Endothelial cell of umbilical vein (primary cell): ENCODE results near the gene PLXNA4. TPM values are rescaled to one million over a fixed set of nuclear protein-coding genes. Genes with fewer than 3 reads are reported as not detected.

ENCODE experiments used
- BruUV-seq: library from RNA; stranded (reverse); fragments of 400-500 nt; replicated peaks from 2 replicates; lab custom pipeline; 2021; lab: Mats Ljungman, UMichigan
- CTCF ChIA-PET: fragments of 300-600, 350-600 bp; sonication (Branson Sonifier 250); formaldehyde crosslinking; loops from one replicate; lab custom pipeline; 2021; ENCODE audit warnings: antibody characterized with exemption, inconsistent platforms; lab: Charles Lee
- POLR2A ChIA-PET: fragments of 300-600, 350-600 bp; sonication (Branson Sonifier 250); formaldehyde crosslinking; loops from one replicate; lab custom pipeline; 2021; ENCODE audit warnings: antibody characterized with exemption, inconsistent platforms; lab: Charles Lee
- DNase-seq: peaks from one replicate; pipeline ENCODE4 v3.0.0-alpha.2; 2011; ENCODE audit warnings: low read depth, low spot score
- FAIRE-seq: peaks from 2 replicates; lab custom pipeline; 2011; peaks lifted over from hg19 to GRCh38; lab: Jason Lieb, UNC
- H2AFZ ChIP-seq: 2 replicates; pipeline ENCODE4 v1.6.0; 2012; ENCODE audit warnings: low read depth, low read length, control low read depth, inconsistent platforms
- H3K27ac ChIP-seq: 2 replicates; pipeline ENCODE4 v1.5.1; 2011; ENCODE audit warnings: low read depth, mild to moderate bottlenecking, control low read depth, low read length, moderate library complexity; ENCODE audit not compliant: insufficient read depth
- H3K27me3 ChIP-seq, 2 experiments: 2 replicates each; pipeline versions ENCODE4 v1.6.0 to v1.6.1; 2011; ENCODE audit warnings: low read length in 2 of 2, mixed read lengths in 1 of 2; ENCODE audit not compliant: control insufficient read depth in 2 of 2, insufficient read depth in 2 of 2
- H3K36me3 ChIP-seq, 2 experiments: 2 replicates in 1 of 2; 3 replicates in 1 of 2; pipeline ENCODE4 v1.5.1; 2011; ENCODE audit warnings: low read length in 2 of 2, mild to moderate bottlenecking in 1 of 2, moderate library complexity in 1 of 2; ENCODE audit not compliant: control insufficient read depth in 2 of 2, insufficient read depth in 2 of 2; ENCODE audit errors: extremely low read depth in 1 of 2
- H3K4me1 ChIP-seq: 3 replicates; pipeline ENCODE4 v1.5.1; 2011; ENCODE audit warnings: mild to moderate bottlenecking, low read length; ENCODE audit not compliant: control insufficient read depth, insufficient read depth; ENCODE audit errors: extremely low read depth
- H3K4me2 ChIP-seq: 2 replicates; pipeline ENCODE4 v1.6.1; 2011; ENCODE audit warnings: low read length, control low read depth, mixed read lengths; ENCODE audit not compliant: insufficient read depth
- H3K4me3 ChIP-seq, 3 experiments: fragments of 200-600 bp in 1 of 3; sonication (generic), shearing (Covaris generic) in 1 of 3; replicated peaks in 1 of 3; 2 replicates each; pipeline ENCODE4 v1.5.1; 2011 to 2016; ENCODE audit warnings: control low read depth in 3 of 3, low read length in 3 of 3, mild to moderate bottlenecking in 2 of 3, inconsistent platforms in 1 of 3, low read depth in 1 of 3, moderate library complexity in 1 of 3; ENCODE audit not compliant: insufficient read depth in 1 of 3
- H3K79me2 ChIP-seq: 2 replicates; pipeline ENCODE4 v1.6.0; 2012; ENCODE audit warnings: low read length, inconsistent platforms; ENCODE audit not compliant: control insufficient read depth, insufficient read depth
- H3K9ac ChIP-seq: replicated peaks from 2 replicates; pipeline ENCODE3; 2011; ENCODE audit warnings: low read length, control low read depth; ENCODE audit not compliant: insufficient read depth; ENCODE audit errors: extremely low read depth
- H3K9me1 ChIP-seq: replicated peaks from 3 replicates; pipeline ENCODE4 v1.6.0; 2011; ENCODE audit warnings: mild to moderate bottlenecking, low read length; ENCODE audit not compliant: control insufficient read depth, insufficient read depth; ENCODE audit errors: extremely low read depth
- H3K9me3 ChIP-seq: replicated peaks from 2 replicates; pipeline ENCODE4 v1.5.1; 2012; ENCODE audit warnings: low read length, inconsistent platforms; ENCODE audit not compliant: control insufficient read depth, insufficient read depth
- H4K20me1 ChIP-seq: replicated peaks from 2 replicates; pipeline ENCODE3; 2011; ENCODE audit warnings: mild to moderate bottlenecking, low read length; ENCODE audit not compliant: control insufficient read depth, insufficient read depth; ENCODE audit errors: extremely low read depth
- CTCF ChIP-seq, 2 donors: IDR thresholded peaks; 1 replicate in 1 of 2; 2 replicates in 1 of 2; pipeline ENCODE4 v1.5.1; 2011; ENCODE audit warnings: low read length in 2 of 2, mild to moderate bottlenecking in 2 of 2, moderate library complexity in 2 of 2, control low read depth in 1 of 2, inconsistent platforms in 1 of 2, low read depth in 1 of 2; ENCODE audit not compliant: insufficient read depth in 1 of 2; ENCODE audit errors: extremely low read depth in 1 of 2
- EZH2 ChIP-seq: IDR thresholded peaks from 2 replicates; pipeline ENCODE4 v1.6.1; 2012; ENCODE audit warnings: borderline replicate concordance, low read depth, mild to moderate bottlenecking, moderate library complexity, low read length, inconsistent platforms; ENCODE audit not compliant: severe bottlenecking
- FOS ChIP-seq: IDR thresholded peaks from 2 replicates; pipeline ENCODE4 v1.6.1; 2011; ENCODE audit warnings: mild to moderate bottlenecking, low read length, moderate library complexity, borderline replicate concordance; ENCODE audit not compliant: insufficient read depth
- GATA2 ChIP-seq: IDR thresholded peaks from 2 replicates; pipeline ENCODE4 v1.7.0; 2011; ENCODE audit warnings: low read depth, mild to moderate bottlenecking, moderate library complexity, mixed read lengths, low read length; ENCODE audit not compliant: insufficient read length, insufficient read depth
- JUN ChIP-seq: IDR thresholded peaks from 2 replicates; pipeline ENCODE4 v1.6.1; 2011; ENCODE audit warnings: borderline replicate concordance, low read depth; ENCODE audit not compliant: insufficient read length, insufficient read depth
- MYC ChIP-seq: IDR thresholded peaks from one replicate; pipeline ENCODE4 v1.6.1; 2011; ENCODE audit warnings: mild to moderate bottlenecking, low read depth, low read length
- POLR2A ChIP-seq: IDR thresholded peaks from 2 replicates; pipeline ENCODE4 v1.6.1; 2012; ENCODE audit warnings: low read depth, mild to moderate bottlenecking, control low read depth, low read length
- POLR2AphosphoS5 ChIP-seq: IDR thresholded peaks from 2 replicates; pipeline ENCODE4 v1.6.1; 2012; ENCODE audit warnings: low read depth, mild to moderate bottlenecking, control low read depth, low read length, moderate library complexity; ENCODE audit not compliant: insufficient read depth
- dilution Hi-C: fragments of 300-500 bp; cut with MboI; formaldehyde crosslinking; loops from one replicate; pipeline ENCODE4 v1.15.0; 2019; ENCODE audit warnings: low sequenced_read_pairs; ENCODE audit not compliant: extremely low pct_ligation_motif_present
- intact Hi-C: fragments of 100-400 bp; cut with micrococcal nuclease; formaldehyde crosslinking; loops from one replicate; pipeline ENCODE4 v1.10.0; 2022
- polyA plus RNA-seq, 4 experiments: library from polyadenylated mRNA; depleted of rRNA in 3 of 4; stranded (reverse) in 3 of 4; unstranded in 1 of 4; fragments of >200 nt; gene quantifications; 2 replicates each; pipeline versions ENCODE4 v1.2.1 to v1.2.3, GENCODE V29; 2011 to 2012; ENCODE audit warnings: missing spikeins in 1 of 4
- total RNA-seq: library from RNA; stranded (reverse); gene quantifications from 2 replicates; pipeline ENCODE4 v1.2.3, GENCODE V29; 2021
- TF ChIP-seq, protein P1 (sequence below): IDR thresholded peaks from 2 replicates; pipeline ENCODE4 v1.6.1; 2011; ENCODE audit not compliant: insufficient read depth, insufficient read length

PLXNA4 gene
- total and polyA plus RNA-seq, 2 donors (not counting 3 experiments of a cell fraction or from before 2014, with no cell fraction given): 12.1 to 20.4 TPM

DNA sequence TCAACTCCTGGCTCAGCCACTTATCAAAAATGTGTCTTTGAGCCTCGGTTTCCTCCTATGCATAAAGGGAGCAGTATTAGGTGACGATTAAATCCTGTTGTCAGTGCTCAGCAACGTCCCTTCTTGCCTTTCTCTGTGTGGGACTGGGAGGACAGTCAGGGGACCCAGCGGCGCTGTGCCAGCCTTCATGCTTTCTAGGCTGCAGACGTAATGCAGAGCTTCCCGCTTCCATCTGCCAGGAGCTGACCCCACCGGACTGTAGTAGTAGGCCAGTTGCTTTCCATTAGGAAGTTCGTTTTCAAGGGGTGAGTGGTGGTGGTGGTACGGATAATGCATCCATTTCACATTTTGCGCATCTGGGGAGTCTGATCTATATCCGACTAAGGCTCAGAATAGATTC, 321.8 kb downstream of the PLXNA4 start:
- H3K4me1 ChIP-seq: peaks cover 11% of the 10 kb centered on the region
- H4K20me1 ChIP-seq: no peaks in the 10 kb centered on the region
- H3K4me3 ChIP-seq: no peak overlapping the region
- intact Hi-C loops (loop anchor here (5.0 kb wide), 1 partner anchor 397 kb away; no protein-coding TSS in a partner anchor), dilution Hi-C loops (no loop called here)
- FAIRE-seq (no peak), DNase-seq (no peak)
- H3K9me1 ChIP-seq: no peaks in the 10 kb centered on the region
- no peaks in the 10 kb centered on the region for H3K79me2 ChIP-seq
- ChIA-PET CTCF (interaction anchor here (1.0 to 1.1 kb wide), 2 partner anchors 39 to 395 kb away, joined by 3 read pairs; no protein-coding TSS in a partner anchor), POLR2A (no interaction called here)
- BruUV-seq: no TSS peak
- no peak overlapping the region for H2AFZ ChIP-seq
- H3K27ac ChIP-seq: no peak overlapping the region
- no peaks in the 10 kb centered on the region for H3K9me3 ChIP-seq
- no peak overlapping the region for H3K4me2 ChIP-seq
- H3K27me3 ChIP-seq: no peaks in the 10 kb centered on the region
- no peak overlapping the region for H3K9ac ChIP-seq
- TF ChIP-seq GATA2 (no peak), FOS (no peak), POLR2A (no peak), JUN (no peak), POLR2AphosphoS5 (no peak), CTCF (IDR thresholded peaks at IDR 0.05; ENCODE audit: extremely low read depth in 1 of 2, insufficient read depth in 1 of 2, low read depth in 1 of 2, low read length in 2 of 2) (no peak), EZH2 (no peak), MYC (no peak)
- TF ChIP-seq, protein P1, sequence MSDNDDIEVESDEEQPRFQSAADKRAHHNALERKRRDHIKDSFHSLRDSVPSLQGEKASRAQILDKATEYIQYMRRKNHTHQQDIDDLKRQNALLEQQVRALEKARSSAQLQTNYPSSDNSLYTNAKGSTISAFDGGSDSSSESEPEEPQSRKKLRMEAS: no peak
- H3K36me3 ChIP-seq: no peaks in the 10 kb centered on the region
